Measurements from ENCODE around the gene ERI3.

Gene ERI3

GRCh38 chr1:44266400-44267344, 88.4 kb downstream of the ERI3 start:
- H3K27me3 ChIP-seq (ENCODE audit: insufficient read depth, low read length): no peaks in the 10 kb centered on the region
- H3K36me3 ChIP-seq (ENCODE audit: insufficient read depth, low read length): no peaks in the 10 kb centered on the region
- H4K20me1 ChIP-seq (ENCODE audit: insufficient read depth, low read length): no peaks in the 10 kb centered on the region
- no peak overlapping the region for H3K4me3 ChIP-seq (ENCODE audit: low read depth, low read length, poor library complexity, severe bottlenecking)
- no peaks in the 10 kb centered on the region for H3F3A ChIP-seq (ENCODE audit: insufficient read depth, low read length)
- H2AFZ ChIP-seq (ENCODE audit: low read length): no peak overlapping the region
- H3K9ac ChIP-seq (ENCODE audit: low read length): no peak overlapping the region
- H3K79me2 ChIP-seq (ENCODE audit: insufficient read depth, low read length): no peaks in the 10 kb centered on the region
- H3K9me3 ChIP-seq (ENCODE audit: low read length): no peaks in the 10 kb centered on the region
- no peak overlapping the region for H3K27ac ChIP-seq (ENCODE audit: low read depth, low read length, poor library complexity, severe bottlenecking)
- no peaks in the 10 kb centered on the region for H3K9me2 ChIP-seq (ENCODE audit: low read depth, low read length)
- TF ChIP-seq CTCF (IDR thresholded peaks at IDR 0.05; ENCODE audit: low read length): no peak
- no peak for TF ChIP-seq EZH2 (IDR thresholded peaks at IDR 0.05; ENCODE audit: borderline replicate concordance, low read length)
- no peak overlapping the region for H3K4me2 ChIP-seq (ENCODE audit: low read length)
- no peaks in the 10 kb centered on the region for H3K4me1 ChIP-seq (ENCODE audit: insufficient read depth, low read length, severe bottlenecking)

GRCh38 chr1:44265656-44266358, 89.2 kb downstream of the ERI3 start:
- TF ChIP-seq EZH2 (IDR thresholded peaks at IDR 0.05; ENCODE audit: borderline replicate concordance, low read length) (no peak), CTCF (IDR thresholded peaks at IDR 0.05; ENCODE audit: low read length) (no peak)

GRCh38 chr1:44264451-44264771, 90.6 kb downstream of the ERI3 start:
- Histone ChIP-seq H3K36me3 (ENCODE audit: insufficient read depth, low read length) (no peaks in the 10 kb centered on the region), H3K9me2 (ENCODE audit: low read depth, low read length) (no peaks in the 10 kb centered on the region), H3F3A (ENCODE audit: insufficient read depth, low read length) (no peaks in the 10 kb centered on the region), H4K20me1 (ENCODE audit: insufficient read depth, low read length) (no peaks in the 10 kb centered on the region), H3K79me2 (ENCODE audit: insufficient read depth, low read length) (no peaks in the 10 kb centered on the region), H3K9ac (ENCODE audit: low read length) (no peak overlapping the region), H3K9me3 (ENCODE audit: low read length) (no peaks in the 10 kb centered on the region), H2AFZ (ENCODE audit: low read length) (no peak overlapping the region), H3K27ac (ENCODE audit: low read depth, low read length, poor library complexity, severe bottlenecking) (no peak overlapping the region), H3K4me2 (ENCODE audit: low read length) (no peak overlapping the region), H3K4me1 (ENCODE audit: insufficient read depth, low read length, severe bottlenecking) (no peaks in the 10 kb centered on the region), H3K4me3 (ENCODE audit: low read depth, low read length, poor library complexity, severe bottlenecking) (no peak overlapping the region), H3K27me3 (ENCODE audit: insufficient read depth, low read length) (no peaks in the 10 kb centered on the region)
- TF ChIP-seq EZH2 (IDR thresholded peaks at IDR 0.05; ENCODE audit: borderline replicate concordance, low read length) (no peak), CTCF (IDR thresholded peaks at IDR 0.05; ENCODE audit: low read length) (no peak)

More at GRCh38 chr1:44265656-44266358, 89.2 kb downstream of the ERI3 start:
- Histone ChIP-seq H4K20me1 (ENCODE audit: insufficient read depth, low read length) (no peaks in the 10 kb centered on the region), H3K27me3 (ENCODE audit: insufficient read depth, low read length) (no peaks in the 10 kb centered on the region), H3F3A (ENCODE audit: insufficient read depth, low read length) (no peaks in the 10 kb centered on the region), H3K9me2 (ENCODE audit: low read depth, low read length) (no peaks in the 10 kb centered on the region), H2AFZ (ENCODE audit: low read length) (no peak overlapping the region), H3K4me2 (ENCODE audit: low read length) (no peak overlapping the region), H3K9ac (ENCODE audit: low read length) (no peak overlapping the region), H3K36me3 (ENCODE audit: insufficient read depth, low read length) (no peaks in the 10 kb centered on the region), H3K4me3 (ENCODE audit: low read depth, low read length, poor library complexity, severe bottlenecking) (no peak overlapping the region), H3K79me2 (ENCODE audit: insufficient read depth, low read length) (no peaks in the 10 kb centered on the region), H3K4me1 (ENCODE audit: insufficient read depth, low read length, severe bottlenecking) (no peaks in the 10 kb centered on the region), H3K27ac (ENCODE audit: low read depth, low read length, poor library complexity, severe bottlenecking) (no peak overlapping the region), H3K9me3 (ENCODE audit: low read length) (no peaks in the 10 kb centered on the region)
